Measurements from ENCODE around the gene CLEC4M. TPM values are rescaled to one million over a fixed set of nuclear protein-coding genes. Genes with fewer than 3 reads are reported as not detected.
"Not testable (repeated sequence)": the region's sequence is repeated elsewhere in the genome, so short reads cannot be mapped to it uniquely, and the experiment has no call there.

Gene CLEC4M
- total RNA-seq, 1 experiment from 2014 or later: not detected

GRCh38 chr19:7772752-7773291 is 9.8 kb downstream of the CLEC4M start:
- no peak for DNase-seq (ENCODE audit: low read depth)

DNA sequence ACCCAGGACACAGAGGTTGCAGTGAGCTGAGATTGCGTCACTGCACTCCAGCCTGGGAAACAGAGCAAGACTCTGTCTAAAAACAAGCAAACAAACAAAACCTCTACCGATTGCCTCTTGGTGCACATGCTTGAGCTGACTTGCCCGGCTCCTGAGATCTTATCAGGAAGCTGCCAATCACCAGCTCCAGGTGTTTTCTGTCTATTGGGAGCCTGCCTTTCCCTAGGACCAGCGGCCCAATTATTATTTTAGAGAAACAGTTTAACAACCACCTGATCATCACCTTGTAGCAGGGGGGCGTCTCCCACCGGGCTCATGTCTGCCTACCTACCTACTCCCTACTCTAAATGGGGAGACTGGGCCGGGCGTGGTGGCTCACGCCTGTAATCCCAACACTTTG is 10.8 kb downstream of the CLEC4M start:
- DNase-seq (ENCODE audit: low read depth): no peak

DNA sequence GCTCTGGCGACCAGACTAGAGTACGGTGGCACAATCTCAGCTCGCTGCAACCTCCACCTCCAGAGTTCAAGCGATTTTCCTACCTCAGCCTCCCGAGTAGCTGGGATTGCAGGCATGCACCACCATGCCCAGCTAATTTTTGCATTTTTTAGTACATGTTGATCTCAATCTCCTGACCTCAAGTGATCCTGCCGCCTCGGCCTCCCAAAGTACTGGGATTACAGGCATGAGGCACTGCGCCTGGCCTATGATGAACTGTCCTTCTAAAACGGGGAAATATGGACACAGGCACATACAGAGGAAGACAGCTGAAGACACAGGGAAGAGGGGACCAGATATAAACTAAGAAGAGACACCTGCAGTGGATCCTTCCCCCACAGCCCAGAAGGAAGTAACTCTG is 12.7 kb downstream of the CLEC4M start:
- no peak for DNase-seq (ENCODE audit: low read depth)

DNA sequence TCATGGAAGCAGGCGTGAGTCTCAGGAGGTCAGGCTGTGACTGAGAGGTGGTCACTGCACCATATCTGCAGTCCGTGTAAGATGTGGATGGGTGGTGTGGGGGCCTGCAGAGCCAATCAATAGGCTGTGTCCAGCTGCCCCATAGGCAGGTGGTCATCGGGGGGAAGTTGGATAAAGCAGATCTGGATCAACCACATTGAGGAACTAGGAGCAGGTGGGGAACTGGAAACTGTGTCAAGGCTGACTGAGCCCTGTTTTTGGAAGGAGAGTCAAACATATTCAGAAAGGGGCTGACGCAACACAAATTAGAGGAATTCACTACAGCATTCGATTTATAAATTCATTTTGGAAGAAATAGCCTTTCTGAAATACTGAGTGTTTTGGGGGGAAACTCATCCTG is 15.0 kb downstream of the CLEC4M start:
- no peak for DNase-seq (ENCODE audit: low read depth)

DNA sequence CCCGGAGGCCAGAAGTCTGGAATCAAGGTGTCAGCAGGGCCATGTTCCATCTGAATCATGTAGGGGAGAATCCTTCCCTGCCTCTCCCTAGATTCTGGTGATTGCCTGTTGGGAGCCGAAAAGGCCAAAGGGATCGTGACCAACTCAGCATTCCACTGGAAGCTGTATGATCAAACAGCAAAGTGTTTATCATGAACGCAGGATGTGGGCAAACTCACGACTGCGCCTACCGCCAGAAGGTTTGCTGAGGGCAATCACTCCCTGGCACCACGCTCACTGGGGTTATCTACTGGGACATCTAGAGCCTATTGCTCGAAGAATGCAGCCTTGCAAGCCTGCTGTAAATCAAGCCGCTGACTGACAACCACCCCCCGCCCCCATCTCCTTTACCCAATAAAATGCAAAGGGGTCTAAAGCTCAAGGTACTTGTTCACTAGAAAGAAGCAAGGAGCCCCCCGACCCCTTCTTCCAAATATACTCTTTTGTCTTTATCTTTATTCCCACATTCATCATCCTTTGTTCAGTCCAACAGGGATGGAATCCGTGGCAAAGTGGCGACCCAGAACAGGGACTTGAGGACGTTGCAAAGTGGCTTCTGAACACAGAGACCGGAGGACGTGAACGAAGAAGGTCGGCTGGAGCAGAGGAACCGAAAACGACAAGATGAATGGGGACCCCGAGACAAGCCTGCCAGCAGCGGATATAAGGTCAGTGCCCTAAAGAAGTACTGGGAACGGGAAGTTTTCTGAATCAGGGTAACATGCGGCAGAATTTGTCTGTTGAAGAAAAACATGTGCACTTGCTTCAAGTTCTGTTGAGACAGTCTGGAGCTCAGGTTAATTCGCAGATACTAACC is 16.8 kb downstream of the CLEC4M start:
- no peak for DNase-seq (ENCODE audit: low read depth)

DNA sequence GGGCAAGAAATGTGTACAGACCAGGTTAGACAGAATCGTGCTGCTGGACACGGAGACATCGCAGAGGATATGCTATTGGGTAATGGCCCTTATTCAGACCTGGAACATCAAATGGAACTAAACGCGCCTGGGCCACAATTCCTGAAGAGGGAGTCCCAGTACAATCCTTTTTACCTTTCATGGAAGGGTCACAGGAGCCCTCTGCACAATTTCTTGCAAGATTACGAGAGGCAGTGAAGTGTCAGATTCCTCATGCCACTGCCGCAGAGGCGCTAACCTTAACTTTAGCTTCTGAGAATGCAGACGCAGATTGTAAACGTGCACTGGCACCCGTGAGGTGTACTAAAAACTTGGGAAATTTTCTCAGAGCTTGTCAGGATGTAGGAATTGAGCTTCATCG is 18.1 kb downstream of the CLEC4M start:
- no peak for DNase-seq (ENCODE audit: low read depth)

DNA sequence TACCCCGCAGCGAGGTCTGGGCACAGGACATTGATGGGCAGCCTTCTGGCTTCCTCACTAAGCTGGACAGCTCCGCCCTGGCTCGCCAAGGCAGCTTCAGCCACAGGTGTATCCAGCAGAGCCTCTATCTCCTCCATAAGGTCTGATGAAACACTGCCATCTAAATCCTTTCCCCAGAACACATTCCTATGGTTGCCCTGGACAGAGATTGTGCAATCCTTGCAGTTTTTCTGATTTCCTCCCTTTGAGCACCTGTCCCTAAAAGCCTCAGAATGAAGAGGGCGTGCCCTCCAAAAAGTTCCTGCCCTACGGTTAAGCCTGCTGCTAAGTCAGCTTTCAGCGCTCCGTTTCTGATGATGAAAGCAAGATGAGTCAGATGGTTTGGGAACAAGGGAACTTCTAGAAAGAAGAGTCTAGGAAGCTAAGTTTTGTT is 21.0 kb downstream of the CLEC4M start:
- peak; percentile 44 for DNase-seq (ENCODE audit: low read depth)

- no peak for DNase-seq (ENCODE audit: low read depth)
Measured at GRCh38 chr19:7784856-7785255, 21.8 kb downstream of the CLEC4M start.

DNA sequence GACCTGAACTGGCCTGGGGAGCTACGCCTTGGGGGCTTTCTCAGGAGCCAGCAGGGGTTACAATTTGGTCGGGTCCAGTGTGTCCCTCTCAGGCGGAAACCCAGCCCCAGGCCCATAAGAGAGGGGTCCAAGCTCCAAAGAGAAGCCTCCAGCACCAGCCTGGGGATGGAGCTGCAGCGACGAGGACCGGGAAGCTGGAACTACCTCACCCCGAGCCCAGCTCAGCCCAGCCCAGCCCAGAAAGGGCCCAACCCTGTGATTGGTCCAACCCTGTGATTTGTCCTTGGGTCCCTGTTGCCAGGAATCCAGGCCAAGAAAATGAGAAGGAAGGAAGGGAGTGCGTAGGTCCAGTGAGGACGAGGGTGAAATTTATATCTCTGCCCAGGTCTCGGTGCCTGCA is 24.1 kb downstream of the CLEC4M start:
- DNase-seq (ENCODE audit: low read depth): no peak

DNA sequence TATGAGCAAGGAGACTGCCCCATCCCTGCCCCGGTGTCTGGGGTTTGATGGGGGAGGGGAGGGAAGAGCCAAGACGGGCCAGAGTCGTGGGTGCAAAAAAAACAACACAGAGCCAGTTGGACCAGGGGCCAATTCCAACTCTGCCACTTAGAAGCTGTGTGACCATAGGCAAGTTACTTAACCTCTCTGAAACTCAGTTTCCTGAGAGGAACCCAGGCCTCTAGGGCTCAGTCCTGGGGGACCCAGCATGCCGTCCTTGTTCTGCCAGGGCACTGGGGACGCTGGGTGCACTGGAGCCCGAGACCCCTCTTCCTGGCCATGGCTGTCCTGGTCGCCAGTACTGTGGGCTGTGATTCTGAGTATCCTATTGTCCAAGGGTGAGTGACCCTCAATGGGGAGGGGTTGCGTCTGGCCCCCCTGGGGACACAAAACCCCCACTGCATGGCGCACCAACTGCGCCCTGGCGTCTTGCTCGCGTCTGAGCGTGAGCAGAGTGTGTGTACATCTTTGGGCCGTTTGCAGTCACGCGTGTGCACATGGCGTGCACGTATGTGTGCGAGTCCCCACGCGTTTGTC is 24.6 kb downstream of the CLEC4M start:
- DNase-seq (ENCODE audit: low read depth): no peak

GRCh38 chr19:7788178-7788932 is 25.3 kb downstream of the CLEC4M start:
- no peak for DNase-seq (ENCODE audit: low read depth)

DNA sequence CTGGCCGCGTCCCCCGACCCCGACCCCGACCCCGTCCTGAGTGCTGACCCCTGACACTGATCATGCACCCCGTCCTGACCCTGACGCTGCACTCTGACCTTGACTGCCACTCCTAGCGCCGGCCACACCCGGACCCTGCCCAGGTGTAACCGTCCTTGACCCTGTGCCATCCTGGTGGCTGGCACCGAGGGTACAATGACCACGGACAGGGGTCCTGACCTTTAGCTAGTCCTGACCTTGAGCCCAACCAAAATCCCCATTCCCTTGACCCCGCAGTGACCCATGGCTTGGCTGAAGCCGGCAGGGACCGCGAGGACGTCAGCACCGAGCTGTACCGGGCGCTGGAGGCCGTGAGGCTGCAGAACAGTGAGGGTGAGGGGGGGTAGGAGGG is 25.9 kb downstream of the CLEC4M start:
- no peak for DNase-seq (ENCODE audit: low read depth)

DNA sequence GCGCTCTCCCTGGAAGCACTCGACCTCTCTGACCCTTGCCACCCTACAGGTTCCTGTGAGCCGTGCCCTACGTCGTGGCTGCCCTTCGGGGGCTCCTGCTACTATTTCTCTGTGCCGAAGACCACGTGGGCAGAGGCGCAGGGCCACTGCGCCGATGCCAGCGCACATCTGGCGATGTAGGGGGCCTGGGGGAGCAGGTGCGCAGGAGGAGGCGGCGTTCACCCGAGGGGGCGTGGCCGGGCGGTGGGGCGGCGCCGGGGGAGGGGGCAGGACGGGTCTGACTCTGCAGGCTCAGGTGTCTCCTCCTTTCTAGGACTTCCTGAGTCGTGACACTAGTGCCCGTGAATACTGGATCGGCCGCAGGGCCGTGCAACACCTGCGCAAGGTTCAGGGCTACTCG is 26.4 kb downstream of the CLEC4M start:
- no peak for DNase-seq (ENCODE audit: low read depth)

DNA sequence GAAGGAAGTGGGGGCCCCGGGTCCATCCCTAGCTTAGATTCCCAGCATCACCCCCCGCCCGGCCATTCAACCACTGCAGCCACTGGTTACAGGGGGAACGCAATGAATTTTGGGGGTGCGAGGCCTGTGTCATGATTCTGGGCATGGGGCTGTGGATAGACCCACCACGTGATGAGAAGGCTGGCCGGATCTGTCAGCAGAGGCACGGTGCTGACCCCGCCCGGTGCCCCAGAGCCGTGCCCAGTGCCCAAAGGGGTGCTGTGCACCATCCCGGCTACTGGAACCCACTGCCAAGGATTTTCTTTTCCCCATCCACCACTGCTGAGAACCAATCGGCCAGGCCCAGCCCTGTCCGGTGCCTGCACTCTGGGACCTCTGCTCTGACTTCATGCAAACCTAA is 27.4 kb downstream of the CLEC4M start:
- no peak for DNase-seq (ENCODE audit: low read depth)

DNA sequence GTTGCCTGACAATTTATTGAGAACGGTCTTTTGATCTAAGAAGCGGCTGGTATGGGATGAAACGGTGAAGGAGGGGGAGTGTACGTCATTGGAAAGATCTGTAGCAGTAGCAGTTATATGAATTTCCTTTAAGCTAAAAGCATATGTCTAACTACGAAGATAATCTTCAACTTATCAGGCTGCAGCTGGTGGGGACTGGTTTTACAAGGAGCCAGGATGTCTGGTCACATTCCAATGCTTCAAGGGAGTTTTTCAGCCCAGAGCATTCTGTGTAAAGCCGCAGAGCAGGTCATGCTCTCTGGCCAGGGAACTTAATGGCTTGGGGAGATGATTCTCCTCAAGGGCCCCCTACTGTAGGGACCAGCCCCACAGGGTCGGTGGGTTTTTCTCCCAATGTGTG is 29.2 kb downstream of the CLEC4M start:
- DNase-seq (ENCODE audit: low read depth): no peak

GRCh38 chr19:7792701-7793100 is 29.7 kb downstream of the CLEC4M start:
- DNase-seq (ENCODE audit: low read depth): not testable (repeated sequence)

GRCh38 chr19:7793493-7793892 is 30.4 kb downstream of the CLEC4M start:
- DNase-seq (ENCODE audit: low read depth): no peak

- DNase-seq (ENCODE audit: low read depth): no peak
Measured at GRCh38 chr19:7795555-7796161, 32.6 kb downstream of the CLEC4M start.

DNA sequence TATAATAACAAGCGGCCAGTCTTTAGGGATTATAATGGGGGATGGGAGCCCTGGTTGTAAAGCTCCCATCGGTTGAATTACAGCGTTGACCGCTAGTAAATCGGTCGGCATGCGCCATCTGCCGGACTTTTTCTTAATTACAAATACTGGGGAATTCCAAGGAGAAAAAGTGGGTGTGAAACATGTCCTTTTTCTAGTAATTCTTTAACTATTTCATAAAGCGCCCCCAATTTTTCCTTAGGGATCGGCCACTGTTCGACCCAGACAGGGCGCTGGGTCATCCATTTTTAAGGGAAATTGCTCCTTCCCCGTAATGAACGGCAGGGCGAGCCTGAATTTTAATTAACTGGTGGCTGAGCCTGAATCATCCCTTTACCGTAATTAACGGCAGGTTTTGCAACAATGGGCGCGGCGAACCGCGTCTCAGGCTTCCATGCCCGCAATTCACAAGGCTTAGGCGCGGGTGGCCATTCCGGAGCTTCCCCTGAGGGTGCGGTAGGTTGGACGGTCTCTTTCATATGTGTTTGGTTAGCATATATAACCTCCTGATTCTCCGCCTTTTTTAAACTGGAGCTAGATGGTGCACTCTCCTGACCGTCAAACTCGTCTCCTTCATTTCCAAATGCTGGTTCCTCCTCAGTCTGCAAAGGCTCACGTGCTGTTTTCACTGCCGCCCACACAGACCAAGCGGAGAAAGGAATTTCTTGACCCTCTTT is 36.8 kb downstream of the CLEC4M start:
- DNase-seq (ENCODE audit: low read depth): peak; percentile 68

- no peak for DNase-seq (ENCODE audit: low read depth)
Measured at GRCh38 chr19:7801020-7801570, 38.1 kb downstream of the CLEC4M start.

GRCh38 chr19:7806234-7806633 is 43.2 kb downstream of the CLEC4M start:
- no peak for DNase-seq (ENCODE audit: low read depth)

Measured in M059J (cell line).